ENCODE data around the gene NIF3L1. TPM values are rescaled to one million over a fixed set of nuclear protein-coding genes. Genes with fewer than 3 reads are reported as not detected.

The NIF3L1 gene
- total RNA-seq, 1 experiment from 2014 or later: 55.4 TPM

GRCh38 chr2:200899482-200899881 is 10.3 kb downstream of the NIF3L1 start:
- Mint-ChIP-seq H3K4me1 (no peaks in the 10 kb centered on the region; a peak in 1 of 4 replicates), H3K27ac (no peak overlapping the region), H3K4me3 (no peak overlapping the region), H3K9me3 (no peaks in the 10 kb centered on the region), H3K27me3 (ENCODE audit: low read depth) (no peaks in the 10 kb centered on the region), H3K36me3 (ENCODE audit: insufficient read depth in 1 of 3, low read depth in 3 of 3) (peaks cover 43 to 73% (median 69%) of the 10 kb centered on the region in 3 experiments; a peak in 6 of 7 replicates)
- Histone ChIP-seq H4K8ac (replicated peaks; ENCODE audit: insufficient read length, low read depth, low read length) (no peak overlapping the region), H2BK20ac (ENCODE audit: low read depth, low read length, poor library complexity, severe bottlenecking) (no peak overlapping the region), H3K14ac (ENCODE audit: insufficient read depth, low read length) (no peak overlapping the region), H3K79me2 (ENCODE audit: insufficient read depth, low read length) (no peaks in the 10 kb centered on the region), H2AK5ac (ENCODE audit: insufficient read length, low read length) (no peak overlapping the region), H3K18ac (ENCODE audit: insufficient read length, low read depth, low read length) (no peak overlapping the region), H3K23me2 (ENCODE audit: insufficient read length, low read depth, low read length, poor library complexity, severe bottlenecking) (no peaks in the 10 kb centered on the region), H2BK120ac (ENCODE audit: low read depth, low read length, poor library complexity, severe bottlenecking) (no peak overlapping the region), H3K56ac (ENCODE audit: insufficient read length, low read depth, low read length) (no peak overlapping the region), H3K4me1 (ENCODE audit: insufficient read depth, low read length) (no peaks in the 10 kb centered on the region), H3K23ac (ENCODE audit: insufficient read length, low read depth, low read length) (no peak overlapping the region), H3T11ph (ENCODE audit: low read length) (no peak overlapping the region), H4K5ac (ENCODE audit: insufficient read length, low read depth, low read length) (no peak overlapping the region), H3K9me3 (ENCODE audit: control insufficient read depth, low read depth, low read length) (no peaks in the 10 kb centered on the region), H2AFZ (ENCODE audit: low read length) (no peak overlapping the region), H3K79me1 (ENCODE audit: insufficient read depth, low read depth, low read length, poor library complexity, severe bottlenecking) (no peaks in the 10 kb centered on the region), H3K9ac (ENCODE audit: extremely low read depth, insufficient read length, low read length) (no peak overlapping the region), H3K4ac (ENCODE audit: low read depth, low read length) (no peak overlapping the region), H3K4me2 (ENCODE audit: insufficient read depth, insufficient read length, low read length) (no peak overlapping the region), H3K27ac (ENCODE audit: insufficient read length, low read depth, low read length) (no peak overlapping the region), H4K91ac (ENCODE audit: insufficient read length, low read depth, low read length) (no peak overlapping the region), H2BK5ac (ENCODE audit: insufficient read length, low read length) (no peak overlapping the region), H3K27me3 (ENCODE audit: insufficient read depth, low read length) (no peaks in the 10 kb centered on the region), H4K20me1 (ENCODE audit: control insufficient read depth, insufficient read depth, insufficient read length) (no peaks in the 10 kb centered on the region), H2BK12ac (ENCODE audit: insufficient read length, low read depth, low read length) (no peak overlapping the region), H2BK15ac (ENCODE audit: low read depth, low read length) (no peak overlapping the region)
- DNase-seq: no peak
- TF ChIP-seq CTCF (conservative IDR thresholded peaks at IDR 0.05): no peak

All from H9 (cell line).